Omental fat pad (tissue), 4 donors: ENCODE results near the gene SPG11. TPM values are rescaled to one million over a fixed set of nuclear protein-coding genes. Genes with fewer than 3 reads are reported as not detected.
"Not testable (repeated sequence)": the region's sequence is repeated elsewhere in the genome, so short reads cannot be mapped to it uniquely, and the experiment has no call there.

ENCODE experiments used
- ATAC-seq: fragments of 150-250 bp; one replicate; pipeline ENCODE4 v1.9.1; 2016; ENCODE audit warnings: mild to moderate bottlenecking, moderate library complexity; ENCODE audit not compliant: low FRiP score
- DNase-seq: peaks from one replicate; pipeline ENCODE4 v3.0.0-alpha.2; 2019; ENCODE audit warnings: low spot score
- CTCF ChIP-seq, 3 donors: fragments of 450-650 bp; IDR thresholded peaks; one replicate each; pipeline ENCODE4 v1.5.1; 2016 to 2017; ENCODE audit warnings: antibody characterized with exemption in 3 of 3, mild to moderate bottlenecking in 3 of 3, moderate library complexity in 2 of 3
- total RNA-seq, 4 donors: library from RNA; depleted of rRNA; stranded (reverse); fragments of >200 nt; gene quantifications; one replicate each; pipeline ENCODE4 v1.1.0, GENCODE V29; 2016

The SPG11 gene
- total RNA-seq, 4 donors from 2014 or later = 57.8 to 115 (median 63.3) TPM

DNA sequence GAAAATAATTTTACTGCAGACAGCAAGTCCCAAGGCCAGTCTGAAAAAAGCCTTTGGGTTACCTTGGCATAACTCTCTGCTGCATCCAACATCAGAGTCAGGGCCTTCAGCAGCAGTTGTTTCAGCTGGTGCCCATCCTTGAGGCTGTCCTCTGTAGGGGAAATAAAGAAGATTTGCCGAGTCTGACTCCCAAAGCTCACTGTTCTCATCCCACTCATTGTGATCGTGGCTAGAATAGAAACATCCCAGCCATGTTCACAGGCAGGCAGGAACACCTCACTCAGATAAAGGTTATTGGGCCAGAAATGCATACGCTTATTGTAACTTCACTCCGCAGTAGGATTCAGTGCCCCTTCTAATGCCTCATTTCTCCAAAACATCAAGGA, 97.3 kb downstream of the SPG11 start:
- no peak for TF ChIP-seq CTCF (IDR thresholded peaks at IDR 0.05)

GRCh38 chr15:44565387-44566154, 97.9 kb downstream of the SPG11 start:
- ATAC-seq (no peak), DNase-seq (no peak)
- no peak for TF ChIP-seq CTCF (IDR thresholded peaks at IDR 0.05)

More for the DNA sequence above, 97.3 kb downstream of the SPG11 start:
- DNase-seq (no peak), ATAC-seq (no peak)

GRCh38 chr15:44560926-44561325, 102.5 kb downstream of the SPG11 start:
- DNase-seq, ATAC-seq: not testable (repeated sequence)

GRCh38 chr15:44554934-44555723, 108.3 kb downstream of the SPG11 start:
- DNase-seq = no peak
- ATAC-seq = no peak
- no peak for TF ChIP-seq CTCF (IDR thresholded peaks at IDR 0.05)

DNA sequence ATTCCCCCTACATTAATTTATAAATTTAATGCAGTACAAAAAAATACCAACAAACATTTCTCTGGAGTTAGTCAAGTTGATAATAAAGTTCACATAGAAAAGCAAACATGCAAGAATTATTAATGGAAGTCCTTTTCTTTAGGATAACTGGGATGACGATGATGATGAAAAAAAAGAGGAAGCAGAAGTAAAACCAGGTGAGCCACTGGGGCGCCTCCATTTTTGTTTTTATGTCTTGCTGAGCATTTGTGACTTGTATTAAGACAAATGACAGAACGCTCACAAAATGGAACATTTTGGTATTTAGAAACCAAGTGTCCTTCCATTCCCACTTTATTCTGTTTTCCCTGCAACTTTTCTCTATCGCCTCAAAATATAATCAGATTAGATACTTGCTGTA, 112.7 kb downstream of the SPG11 start:
- no peak for TF ChIP-seq CTCF (IDR thresholded peaks at IDR 0.05)
- no peak for DNase-seq
- no peak for ATAC-seq

- no peak for TF ChIP-seq CTCF (IDR thresholded peaks at IDR 0.05)
- DNase-seq (no peak), ATAC-seq (no peak)
Observed at GRCh38 chr15:44550256-44550655, 113.2 kb downstream of the SPG11 start.

DNA sequence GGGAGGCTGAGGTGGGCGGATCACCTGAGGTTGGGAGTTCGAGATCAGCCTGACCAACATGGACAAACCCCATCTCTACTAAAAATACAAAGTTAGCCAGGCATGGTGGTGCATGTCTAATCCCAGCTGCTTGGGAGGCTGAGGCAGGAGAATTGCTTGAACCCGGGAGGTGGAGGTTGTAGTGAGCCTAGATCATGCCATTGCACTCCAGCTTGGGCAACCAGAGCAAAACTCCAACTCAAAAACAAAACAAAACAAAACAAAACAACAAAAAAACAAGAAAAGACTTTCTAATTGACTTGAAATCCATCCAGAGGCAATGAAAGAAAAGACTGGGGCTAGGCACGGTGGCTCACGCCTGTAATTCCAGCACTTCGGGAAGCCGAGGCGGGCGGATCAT, 114.3 kb downstream of the SPG11 start:
- ATAC-seq, DNase-seq: not testable (repeated sequence)
